ENCODE data around the gene INSL6. TPM values are rescaled to one million over a fixed set of nuclear protein-coding genes. Genes with fewer than 3 reads are reported as not detected.

INSL6 gene
- not detected in 5 replicates for total RNA-seq (2022; extraction: Qiagen RNA extraction)

GRCh38 chr9:5185220-5185840, at the start of gene INSL6:
INSL6 (minus strand) TSS chr9:5185639; CDS start chr9:5185602, 37 bp downstream.

GRCh38 chr9:5231212-5231611, 45.8 kb upstream of the INSL6 start, which contains the start of gene INSL4:
INSL4 (plus strand) TSS chr9:5231419; CDS start chr9:5231524, 105 bp downstream.

Other genes starting within 250 kb of the INSL6 start
- gene JAK2, start 200.4 kb downstream of the INSL6 start, total RNA-seq (2022; extraction: Qiagen RNA extraction) = 3.1 to 5.3 TPM (median 5.1 TPM) in 5 replicates
- gene INSL4, start 45.8 kb upstream of the INSL6 start, total RNA-seq (2022; extraction: Qiagen RNA extraction) = 14.0 to 17.1 TPM (median 15.9 TPM) in 5 replicates
- gene RLN2, start 119.1 kb upstream of the INSL6 start, total RNA-seq (2022; extraction: Qiagen RNA extraction) = 0.17 to 0.70 TPM (median 0.32 TPM) in 3 of 5 replicates, not detected in the others
- gene RLN1, start 154.2 kb upstream of the INSL6 start, total RNA-seq (2022; extraction: Qiagen RNA extraction) = not detected in 5 replicates

Measured in A549 treated with dexamethasone at 1 μM for 4 hours (cell line).